Activated T-cell treated with anti-CD3 and anti-CD28 coated beads, Interleukin-2, amount 50 U/mL, for 4 hours (primary cell): ENCODE results near the gene FARS2. TPM values are rescaled to one million over a fixed set of nuclear protein-coding genes. Genes with fewer than 3 reads are reported as not detected.
"Not testable (repeated sequence)": the region's sequence is repeated elsewhere in the genome, so short reads cannot be mapped to it uniquely, and the experiment has no call there.

Experiments
- ATAC-seq, 2 donors: fragments of 200-7000 bp; cut with Tn5 transposase; one replicate each; pipeline ENCODE4 v1.10.0; 2021
- DNase-seq: peaks from one replicate; pipeline ENCODE4 v3.0.0-alpha.2; 2020
- H3K27me3 Mint-ChIP-seq: one replicate; pipeline ENCODE4 v1.8.0; 2021; ENCODE audit warnings: low read depth, mixed read lengths
- H3K36me3 Mint-ChIP-seq: one replicate; pipeline ENCODE4 v1.8.0; 2022; ENCODE audit warnings: mixed read lengths; ENCODE audit not compliant: insufficient read depth
- H3K4me1 Mint-ChIP-seq: one replicate; pipeline ENCODE4 v1.8.0; 2021; ENCODE audit warnings: low read depth, mixed read lengths
- H3K4me3 Mint-ChIP-seq: one replicate; pipeline ENCODE4 v1.8.0; 2021; ENCODE audit warnings: mild to moderate bottlenecking, moderate library complexity, mixed read lengths
- H3K9me3 Mint-ChIP-seq: one replicate; pipeline ENCODE4 v1.8.0; 2021; ENCODE audit warnings: mixed read lengths
- total RNA-seq, 3 donors: library from RNA; stranded (reverse); gene quantifications; one replicate each; pipeline ENCODE4 v1.2.1, GENCODE V29; 2021

Gene FARS2
- total RNA-seq, 3 donors from 2014 or later = 28.3 to 31.0 (median 29.9) TPM

GRCh38 chr6:5683747-5684146 lies 422.4 kb downstream of the FARS2 start:
- DNase-seq, H3K9me3 Mint-ChIP-seq, ATAC-seq, H3K4me3 Mint-ChIP-seq, H3K27me3 Mint-ChIP-seq: not testable (repeated sequence)
- peaks cover 22% of the 10 kb centered on the region for H3K36me3 Mint-ChIP-seq
- H3K4me1 Mint-ChIP-seq = peaks cover 19% of the 10 kb centered on the region

- DNase-seq = no peak
- Mint-ChIP-seq H3K4me3 (no peak overlapping the region), H3K27me3 (no peaks in the 10 kb centered on the region), H3K9me3 (peaks cover 7% of the 10 kb centered on the region), H3K36me3 (peaks cover 22% of the 10 kb centered on the region), H3K4me1 (peaks cover 15% of the 10 kb centered on the region)
- ATAC-seq = no peak
Measured at GRCh38 chr6:5684320-5685053, 423.2 kb downstream of the FARS2 start.

GRCh38 chr6:5693225-5694145 lies 432.2 kb downstream of the FARS2 start:
- Mint-ChIP-seq H3K36me3 (peaks cover 12% of the 10 kb centered on the region), H3K4me3 (no peak overlapping the region), H3K4me1 (peaks cover 11% of the 10 kb centered on the region), H3K9me3 (peaks cover 4% of the 10 kb centered on the region), H3K27me3 (no peaks in the 10 kb centered on the region)
- ATAC-seq (no peak), DNase-seq (no peak)

GRCh38 chr6:5695260-5696245 lies 434.2 kb downstream of the FARS2 start:
- DNase-seq (no peak), ATAC-seq (no peak)
- Mint-ChIP-seq H3K9me3 (peaks cover 4% of the 10 kb centered on the region), H3K4me3 (no peak overlapping the region), H3K36me3 (peaks cover 15% of the 10 kb centered on the region), H3K27me3 (no peaks in the 10 kb centered on the region), H3K4me1 (peaks cover 14% of the 10 kb centered on the region)

GRCh38 chr6:5697508-5697907 lies 436.2 kb downstream of the FARS2 start:
- H3K4me1 Mint-ChIP-seq = peaks cover 14% of the 10 kb centered on the region
- H3K4me3 Mint-ChIP-seq = no peak overlapping the region
- ATAC-seq (no peak), DNase-seq (no peak)
- H3K36me3 Mint-ChIP-seq = peaks cover 8% of the 10 kb centered on the region
- peaks cover 4% of the 10 kb centered on the region for H3K9me3 Mint-ChIP-seq
- no peaks in the 10 kb centered on the region for H3K27me3 Mint-ChIP-seq

- DNase-seq (no peak), ATAC-seq (no peak)
- Mint-ChIP-seq H3K4me3 (no peak overlapping the region), H3K4me1 (peaks cover 14% of the 10 kb centered on the region), H3K36me3 (peaks cover 8% of the 10 kb centered on the region), H3K27me3 (no peaks in the 10 kb centered on the region), H3K9me3 (peaks cover 4% of the 10 kb centered on the region)
Measured at GRCh38 chr6:5698318-5698717, 437.0 kb downstream of the FARS2 start.

GRCh38 chr6:5699064-5699463 lies 437.8 kb downstream of the FARS2 start:
- H3K4me3 Mint-ChIP-seq, DNase-seq, H3K27me3 Mint-ChIP-seq, H3K9me3 Mint-ChIP-seq, H3K36me3 Mint-ChIP-seq, ATAC-seq: not testable (repeated sequence)
- H3K4me1 Mint-ChIP-seq = peaks cover 14% of the 10 kb centered on the region

GRCh38 chr6:5701174-5701573 lies 439.9 kb downstream of the FARS2 start:
- ATAC-seq (no peak), DNase-seq (no peak)
- H3K4me3 Mint-ChIP-seq = no peak overlapping the region
- peaks cover 4% of the 10 kb centered on the region for H3K9me3 Mint-ChIP-seq
- H3K36me3 Mint-ChIP-seq = peaks cover 9% of the 10 kb centered on the region
- H3K27me3 Mint-ChIP-seq = no peaks in the 10 kb centered on the region
- peaks cover 17% of the 10 kb centered on the region for H3K4me1 Mint-ChIP-seq

GRCh38 chr6:5704708-5705107 lies 443.4 kb downstream of the FARS2 start:
- Mint-ChIP-seq H3K27me3 (no peaks in the 10 kb centered on the region), H3K4me3 (no peak overlapping the region), H3K4me1 (peaks cover 20% of the 10 kb centered on the region), H3K9me3 (no peaks in the 10 kb centered on the region), H3K36me3 (peaks cover 10% of the 10 kb centered on the region)
- no peak for DNase-seq
- ATAC-seq = no peak

GRCh38 chr6:5705252-5705651 lies 443.9 kb downstream of the FARS2 start:
- no peak overlapping the region for H3K4me3 Mint-ChIP-seq
- H3K9me3 Mint-ChIP-seq = no peaks in the 10 kb centered on the region
- peaks cover 20% of the 10 kb centered on the region for H3K4me1 Mint-ChIP-seq
- ATAC-seq = no peak
- peaks cover 10% of the 10 kb centered on the region for H3K36me3 Mint-ChIP-seq
- no peak for DNase-seq
- no peaks in the 10 kb centered on the region for H3K27me3 Mint-ChIP-seq

GRCh38 chr6:5706124-5707033 lies 445.1 kb downstream of the FARS2 start:
- ATAC-seq (peak; percentile 51 to 52), DNase-seq (no peak)
- no peaks in the 10 kb centered on the region for H3K9me3 Mint-ChIP-seq
- peaks cover 14% of the 10 kb centered on the region for H3K36me3 Mint-ChIP-seq
- no peaks in the 10 kb centered on the region for H3K27me3 Mint-ChIP-seq
- H3K4me3 Mint-ChIP-seq = no peak overlapping the region
- peaks cover 20% of the 10 kb centered on the region for H3K4me1 Mint-ChIP-seq

GRCh38 chr6:5707281-5708045 lies 446.1 kb downstream of the FARS2 start:
- peaks cover 20% of the 10 kb centered on the region for H3K4me1 Mint-ChIP-seq
- H3K36me3 Mint-ChIP-seq = peaks cover 14% of the 10 kb centered on the region
- DNase-seq (no peak), ATAC-seq (no peak)
- H3K27me3 Mint-ChIP-seq = no peaks in the 10 kb centered on the region
- H3K9me3 Mint-ChIP-seq = no peaks in the 10 kb centered on the region
- no peak overlapping the region for H3K4me3 Mint-ChIP-seq
